Progenitor cell of endocrine pancreas (in vitro differentiated cells): ENCODE results near the gene CD28. TPM values are rescaled to one million over a fixed set of nuclear protein-coding genes. Genes with fewer than 3 reads are reported as not detected.

Experiments
- DNase-seq: peaks from one replicate; pipeline ENCODE4 v3.0.0; 2021; ENCODE audit warnings: low spot score; ENCODE audit not compliant: unreplicated experiment
- H3K27ac Mint-ChIP-seq: 2 replicates; pipeline ENCODE4 v1.8.0; 2021; ENCODE audit warnings: mild to moderate bottlenecking, moderate library complexity, mixed read lengths
- H3K27me3 Mint-ChIP-seq: 2 replicates; pipeline ENCODE4 v1.8.0; 2021; ENCODE audit warnings: mixed read lengths
- H3K36me3 Mint-ChIP-seq: 2 replicates; pipeline ENCODE4 v1.8.0; 2022; ENCODE audit warnings: mixed read lengths; ENCODE audit not compliant: insufficient read depth
- H3K4me1 Mint-ChIP-seq: 2 replicates; pipeline ENCODE4 v1.8.0; 2021; ENCODE audit warnings: low read depth, mixed read lengths
- H3K4me3 Mint-ChIP-seq: 2 replicates; pipeline ENCODE4 v1.8.0; 2021; ENCODE audit warnings: low read depth, mild to moderate bottlenecking, moderate library complexity, mixed read lengths
- H3K9me3 Mint-ChIP-seq: 2 replicates; pipeline ENCODE4 v1.8.0; 2021; ENCODE audit warnings: low read depth, mixed read lengths
- total RNA-seq: library from RNA; stranded (reverse); gene quantifications from 2 replicates; pipeline ENCODE4 v1.2.1, GENCODE V29; 2021
- TF ChIP-seq, protein P1 (sequence below): fragments of 200-600 bp; sonication (generic); IDR thresholded peaks from one replicate; pipeline ENCODE4 v1.5.0; 2021; ENCODE audit warnings: antibody characterized with exemption, mild to moderate bottlenecking; ENCODE audit not compliant: unreplicated experiment

Gene CD28
- total RNA-seq, 1 donor from 2014 or later: not detected

DNA sequence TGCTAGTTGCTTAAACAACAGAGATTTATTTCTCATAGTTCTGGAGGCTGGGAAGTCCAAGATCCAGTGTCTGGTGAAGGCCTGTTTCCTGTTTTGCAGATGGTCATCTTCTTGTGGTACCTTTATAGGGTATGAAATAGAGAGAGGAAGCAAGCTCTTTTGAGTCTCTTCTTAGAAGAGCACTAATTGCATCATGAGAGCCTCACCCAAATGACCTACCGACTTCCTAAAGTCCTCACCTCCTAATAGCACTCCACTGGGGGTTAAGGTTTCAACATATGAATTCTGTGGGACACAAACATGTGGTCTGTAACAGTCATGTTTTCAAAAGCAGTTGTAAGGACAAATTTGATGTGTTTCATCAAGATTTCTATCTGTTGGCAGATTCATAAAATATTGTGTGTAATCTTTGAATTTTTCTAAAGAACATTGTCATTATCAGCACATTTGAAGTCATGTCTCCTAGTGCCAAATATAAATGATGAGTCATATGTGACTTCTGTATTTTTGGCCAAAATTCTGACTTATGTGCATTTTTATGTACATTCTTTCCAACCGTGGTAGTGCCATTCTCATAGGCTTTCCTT lies 45.3 kb downstream of the CD28 start:
- DNase-seq: no peak
- H3K27ac Mint-ChIP-seq: no peak overlapping the region
- TF ChIP-seq, protein P1, sequence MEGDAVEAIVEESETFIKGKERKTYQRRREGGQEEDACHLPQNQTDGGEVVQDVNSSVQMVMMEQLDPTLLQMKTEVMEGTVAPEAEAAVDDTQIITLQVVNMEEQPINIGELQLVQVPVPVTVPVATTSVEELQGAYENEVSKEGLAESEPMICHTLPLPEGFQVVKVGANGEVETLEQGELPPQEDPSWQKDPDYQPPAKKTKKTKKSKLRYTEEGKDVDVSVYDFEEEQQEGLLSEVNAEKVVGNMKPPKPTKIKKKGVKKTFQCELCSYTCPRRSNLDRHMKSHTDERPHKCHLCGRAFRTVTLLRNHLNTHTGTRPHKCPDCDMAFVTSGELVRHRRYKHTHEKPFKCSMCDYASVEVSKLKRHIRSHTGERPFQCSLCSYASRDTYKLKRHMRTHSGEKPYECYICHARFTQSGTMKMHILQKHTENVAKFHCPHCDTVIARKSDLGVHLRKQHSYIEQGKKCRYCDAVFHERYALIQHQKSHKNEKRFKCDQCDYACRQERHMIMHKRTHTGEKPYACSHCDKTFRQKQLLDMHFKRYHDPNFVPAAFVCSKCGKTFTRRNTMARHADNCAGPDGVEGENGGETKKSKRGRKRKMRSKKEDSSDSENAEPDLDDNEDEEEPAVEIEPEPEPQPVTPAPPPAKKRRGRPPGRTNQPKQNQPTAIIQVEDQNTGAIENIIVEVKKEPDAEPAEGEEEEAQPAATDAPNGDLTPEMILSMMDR: no peak
- no peaks in the 10 kb centered on the region for H3K4me1 Mint-ChIP-seq
- H3K4me3 Mint-ChIP-seq: no peak overlapping the region
- H3K9me3 Mint-ChIP-seq: peaks cover 22% of the 10 kb centered on the region
- peaks cover 4% of the 10 kb centered on the region for H3K36me3 Mint-ChIP-seq
- H3K27me3 Mint-ChIP-seq: no peaks in the 10 kb centered on the region

DNA sequence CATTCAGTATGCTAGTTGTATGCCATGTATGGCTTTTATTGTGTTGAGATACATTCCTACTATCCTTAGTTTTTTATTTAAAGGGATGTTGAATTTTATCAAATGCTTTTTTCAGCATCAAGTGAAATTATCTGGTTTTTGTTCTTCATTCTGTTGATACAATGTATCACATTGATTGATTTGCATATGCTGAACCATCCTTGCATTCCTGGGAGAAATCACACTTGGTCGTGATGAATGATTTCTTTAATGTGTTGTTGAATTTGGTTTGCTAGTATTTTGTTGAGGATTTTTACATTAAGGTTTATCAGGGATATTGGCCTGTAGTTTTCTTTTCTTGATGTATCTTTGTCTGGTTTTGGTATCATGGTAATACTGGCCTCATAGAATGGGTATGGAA lies 49.7 kb downstream of the CD28 start:
- peaks cover 4% of the 10 kb centered on the region for H3K36me3 Mint-ChIP-seq
- peaks cover 2% of the 10 kb centered on the region for H3K4me1 Mint-ChIP-seq
- H3K4me3 Mint-ChIP-seq: no peak overlapping the region
- peaks cover 22% of the 10 kb centered on the region for H3K9me3 Mint-ChIP-seq
- H3K27me3 Mint-ChIP-seq: no peaks in the 10 kb centered on the region
- DNase-seq: no peak
- no peak overlapping the region for H3K27ac Mint-ChIP-seq
- TF ChIP-seq, protein P1: no peak

DNA sequence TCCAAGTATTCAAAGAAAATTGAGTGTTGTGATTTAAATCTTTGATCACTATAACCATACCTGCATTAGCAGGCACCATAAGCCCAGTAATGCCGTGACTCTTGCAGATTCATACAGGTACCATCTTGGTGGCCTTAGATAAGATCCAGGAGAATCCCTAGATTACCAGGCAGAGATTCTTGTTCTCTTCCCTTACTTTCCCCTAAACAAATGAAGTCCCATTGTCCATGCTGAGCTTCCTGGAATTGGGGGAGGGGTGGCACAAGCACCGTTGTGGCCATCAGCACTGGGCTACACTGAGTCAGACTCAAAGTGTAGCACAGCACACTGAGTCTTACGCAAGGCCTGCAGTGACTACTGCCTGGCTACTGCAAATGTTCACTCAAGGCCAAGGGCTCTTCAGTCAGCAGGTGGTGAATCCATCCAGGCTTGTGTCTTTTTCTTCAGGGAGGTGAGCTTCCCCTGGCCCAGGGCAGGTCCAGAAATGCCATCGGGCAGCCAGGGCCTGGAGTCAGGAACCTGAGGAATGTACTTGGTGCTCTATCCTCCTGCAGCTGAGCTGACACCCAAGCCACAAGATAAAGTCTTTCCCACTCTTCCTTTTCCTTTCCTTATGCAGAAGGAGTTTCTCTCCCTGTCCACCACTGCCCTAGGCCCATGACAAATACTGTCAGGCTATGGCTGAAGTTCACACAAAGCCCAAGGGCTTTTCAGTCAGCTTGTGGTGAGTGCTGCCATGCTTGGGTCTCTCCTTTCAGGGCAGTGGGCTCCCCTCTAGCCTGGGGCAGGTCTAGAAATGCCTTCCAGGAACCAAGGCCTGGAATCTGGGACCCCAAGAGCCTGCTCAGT lies 52.6 kb downstream of the CD28 start:
- Mint-ChIP-seq H3K36me3 (peaks cover 4% of the 10 kb centered on the region), H3K4me3 (no peak overlapping the region), H3K27ac (no peak overlapping the region), H3K27me3 (no peaks in the 10 kb centered on the region), H3K4me1 (peaks cover 2% of the 10 kb centered on the region), H3K9me3 (peaks cover 19% of the 10 kb centered on the region)
- TF ChIP-seq, protein P1: no peak
- no peak for DNase-seq

DNA sequence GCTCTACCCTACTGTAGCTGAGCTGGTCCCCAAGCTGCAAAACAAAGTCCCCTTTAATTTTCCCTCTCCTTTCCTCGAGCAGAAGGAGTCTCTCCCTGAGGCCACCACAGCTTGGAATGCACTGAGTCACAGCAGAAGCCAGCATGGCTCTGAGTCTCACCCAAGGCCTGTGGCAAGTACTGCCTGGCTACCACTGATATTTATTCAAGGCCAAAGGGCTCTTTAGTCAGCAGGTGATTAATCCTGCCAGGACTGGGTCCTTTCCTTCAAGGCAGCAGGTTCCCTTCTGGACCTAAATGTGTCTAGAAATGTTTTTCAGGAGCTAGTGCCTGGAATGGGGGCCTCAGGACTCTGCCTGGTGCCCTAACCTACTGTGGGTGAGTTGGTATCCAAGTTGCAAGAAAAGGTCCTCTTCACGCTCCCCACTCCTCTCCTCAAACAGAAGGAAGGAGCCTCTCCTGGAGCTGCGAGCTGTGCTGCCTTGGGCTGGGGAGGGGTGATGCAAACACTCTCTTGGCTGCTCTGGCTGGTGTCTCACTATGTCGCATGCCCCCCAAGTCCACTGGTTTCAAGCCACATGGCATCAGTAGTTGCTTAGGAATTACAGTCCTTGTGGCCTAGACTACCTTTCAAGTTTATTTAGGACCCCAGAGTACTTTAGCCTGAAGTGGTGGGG lies 53.4 kb downstream of the CD28 start:
- Mint-ChIP-seq H3K27ac (peak overlapping the region; percentile 75), H3K9me3 (peaks cover 16% of the 10 kb centered on the region), H3K36me3 (peaks cover 4% of the 10 kb centered on the region), H3K27me3 (no peaks in the 10 kb centered on the region), H3K4me1 (peaks cover 2% of the 10 kb centered on the region), H3K4me3 (no peak overlapping the region)
- TF ChIP-seq, protein P1: no peak
- no peak for DNase-seq

DNA sequence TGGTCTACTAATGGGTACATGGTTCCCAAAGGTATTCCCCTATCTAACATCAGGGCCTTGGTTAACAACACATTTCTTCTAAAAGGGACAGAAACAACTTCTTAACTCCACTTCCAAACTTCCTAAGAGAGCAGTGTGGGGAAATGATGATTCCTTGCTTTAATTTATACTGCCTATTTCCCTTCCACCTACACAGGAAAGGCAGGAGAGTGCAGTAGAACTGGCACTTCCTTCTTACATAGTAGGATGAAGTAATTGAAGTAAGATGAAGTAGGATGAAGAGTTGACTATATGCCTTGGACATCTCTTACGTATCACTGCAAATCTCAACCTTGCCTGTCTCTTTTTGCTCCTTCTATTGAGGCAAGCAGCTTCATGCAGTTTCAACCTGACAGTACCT lies 54.7 kb downstream of the CD28 start:
- Mint-ChIP-seq H3K4me3 (no peak overlapping the region), H3K9me3 (peaks cover 7% of the 10 kb centered on the region), H3K36me3 (peaks cover 3% of the 10 kb centered on the region), H3K4me1 (peaks cover 2% of the 10 kb centered on the region), H3K27ac (no peak overlapping the region), H3K27me3 (no peaks in the 10 kb centered on the region)
- DNase-seq: no peak
- TF ChIP-seq, protein P1: no peak
